ENCODE results near the gene ADD3. TPM values are rescaled to one million over a fixed set of nuclear protein-coding genes. Genes with fewer than 3 reads are reported as not detected.

The ADD3 gene
- total and polyA plus RNA-seq, 4 donors, result 15.4 to 55.9 (median 22.8) TPM

DNA sequence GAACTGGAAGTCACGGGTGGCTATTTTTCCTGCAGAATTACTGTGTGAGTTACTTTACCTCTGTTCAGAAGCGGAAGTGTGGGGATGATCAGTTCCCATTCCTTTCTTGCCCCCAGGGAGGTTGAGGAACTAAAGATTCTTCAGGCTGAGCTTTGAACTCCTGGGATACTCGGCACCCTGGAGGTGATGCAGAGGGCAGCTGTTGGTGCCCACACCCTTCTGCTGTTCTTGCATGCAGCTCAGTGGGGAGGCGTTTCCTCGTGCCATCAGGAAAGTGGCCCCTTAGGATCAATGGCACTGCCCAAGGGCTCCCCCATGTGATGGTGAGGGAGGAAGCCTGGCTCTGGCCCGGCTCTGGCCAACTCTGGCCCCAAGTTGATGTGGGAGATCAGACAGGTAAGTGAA, 155.0 kb downstream of the ADD3 start:
- WGBS, result 40% methylated on average over 6 of the region's 6 CpGs
- H3K36me3 ChIP-seq (ENCODE audit: control insufficient read depth in 4 of 4, insufficient read depth in 3 of 4, low read depth in 1 of 4, low read length in 3 of 4), result no peaks in the 10 kb centered on the region
- no peak for TF ChIP-seq HNF4G (IDR thresholded peaks at IDR 0.05)
- peak in 1 of 2 donors; percentile 15 for TF ChIP-seq RAD21 (IDR thresholded peaks at IDR 0.05)
- no peaks in the 10 kb centered on the region for H3K9me3 ChIP-seq (ENCODE audit: control insufficient read depth in 4 of 4, low read length in 3 of 4)
- no peak overlapping the region for H3K9ac ChIP-seq (ENCODE audit: low read depth in 1 of 2, low read length in 2 of 2)
- no peak for DNase-seq (ENCODE audit: low spot score)
- no peaks in the 10 kb centered on the region for H3K27me3 ChIP-seq (ENCODE audit: control insufficient read depth in 4 of 4, insufficient read depth in 4 of 4, low read length in 3 of 4)
- no peaks in the 10 kb centered on the region for H3K4me1 ChIP-seq (ENCODE audit: control insufficient read depth in 4 of 4, insufficient read depth in 4 of 4, low read length in 3 of 4)
- H3K27ac ChIP-seq (ENCODE audit: low read depth in 1 of 2, low read length in 2 of 2), result no peak overlapping the region
- no peak overlapping the region for H3K4me3 ChIP-seq (ENCODE audit: low read depth in 1 of 3, low read length in 3 of 3)

DNA sequence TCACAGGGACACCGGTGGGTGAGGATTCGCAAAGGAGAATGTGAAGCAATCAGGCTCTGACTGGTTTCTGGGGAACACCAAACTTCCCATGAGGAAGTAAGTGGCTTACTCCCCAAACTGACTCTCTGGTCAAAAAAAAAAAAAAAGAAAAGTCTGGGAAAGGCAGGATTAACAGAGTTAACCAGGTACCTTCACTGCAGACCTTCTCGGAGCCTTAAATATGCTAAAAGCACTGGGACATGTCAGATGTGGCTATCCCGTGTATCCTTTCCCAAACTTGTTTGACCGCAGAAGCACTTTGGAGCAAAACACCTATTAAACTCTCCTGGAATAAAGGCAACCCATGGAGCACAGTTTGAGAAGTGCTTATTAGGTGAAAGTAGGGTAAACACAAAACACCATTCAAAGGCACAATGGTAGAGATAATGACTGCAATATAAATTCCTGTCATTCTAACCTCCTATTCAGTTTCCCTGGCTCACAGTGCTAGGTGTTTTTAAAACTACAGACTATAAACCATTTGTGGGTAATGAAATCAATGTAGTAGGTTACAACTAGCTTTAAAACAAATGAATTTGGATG, 155.5 kb downstream of the ADD3 start:
- no peak for DNase-seq (ENCODE audit: low spot score)
- H3K4me3 ChIP-seq (ENCODE audit: low read depth in 1 of 3, low read length in 3 of 3), result no peak overlapping the region
- H3K9ac ChIP-seq (ENCODE audit: low read depth in 1 of 2, low read length in 2 of 2), result no peak overlapping the region
- TF ChIP-seq, protein P1, sequence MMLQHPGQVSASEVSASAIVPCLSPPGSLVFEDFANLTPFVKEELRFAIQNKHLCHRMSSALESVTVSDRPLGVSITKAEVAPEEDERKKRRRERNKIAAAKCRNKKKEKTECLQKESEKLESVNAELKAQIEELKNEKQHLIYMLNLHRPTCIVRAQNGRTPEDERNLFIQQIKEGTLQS (IDR thresholded peaks at IDR 0.05), result no peak
- TF ChIP-seq GABPA (IDR thresholded peaks at IDR 0.05 in 1 of 2, conservative IDR thresholded peaks at IDR 0.05 in 1 of 2) (no peak), TAF1 (conservative IDR thresholded peaks at IDR 0.05) (no peak), YY1 (IDR thresholded peaks at IDR 0.05) (no peak), JUND (IDR thresholded peaks at IDR 0.05) (no peak), FOXA2 (IDR thresholded peaks at IDR 0.05) (no peak), RXRA (IDR thresholded peaks at IDR 0.05) (no peak), HNF4A (conservative IDR thresholded peaks at IDR 0.05) (no peak)
- TF ChIP-seq, protein P2, sequence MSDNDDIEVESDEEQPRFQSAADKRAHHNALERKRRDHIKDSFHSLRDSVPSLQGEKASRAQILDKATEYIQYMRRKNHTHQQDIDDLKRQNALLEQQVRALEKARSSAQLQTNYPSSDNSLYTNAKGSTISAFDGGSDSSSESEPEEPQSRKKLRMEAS (IDR thresholded peaks at IDR 0.05), result no peak
- TF ChIP-seq, protein P3, sequence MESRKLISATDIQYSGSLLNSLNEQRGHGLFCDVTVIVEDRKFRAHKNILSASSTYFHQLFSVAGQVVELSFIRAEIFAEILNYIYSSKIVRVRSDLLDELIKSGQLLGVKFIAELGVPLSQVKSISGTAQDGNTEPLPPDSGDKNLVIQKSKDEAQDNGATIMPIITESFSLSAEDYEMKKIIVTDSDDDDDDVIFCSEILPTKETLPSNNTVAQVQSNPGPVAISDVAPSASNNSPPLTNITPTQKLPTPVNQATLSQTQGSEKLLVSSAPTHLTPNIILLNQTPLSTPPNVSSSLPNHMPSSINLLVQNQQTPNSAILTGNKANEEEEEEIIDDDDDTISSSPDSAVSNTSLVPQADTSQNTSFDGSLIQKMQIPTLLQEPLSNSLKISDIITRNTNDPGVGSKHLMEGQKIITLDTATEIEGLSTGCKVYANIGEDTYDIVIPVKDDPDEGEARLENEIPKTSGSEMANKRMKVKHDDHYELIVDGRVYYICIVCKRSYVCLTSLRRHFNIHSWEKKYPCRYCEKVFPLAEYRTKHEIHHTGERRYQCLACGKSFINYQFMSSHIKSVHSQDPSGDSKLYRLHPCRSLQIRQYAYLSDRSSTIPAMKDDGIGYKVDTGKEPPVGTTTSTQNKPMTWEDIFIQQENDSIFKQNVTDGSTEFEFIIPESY (IDR thresholded peaks at IDR 0.05), result no peak
- H3K4me1 ChIP-seq (ENCODE audit: control insufficient read depth in 4 of 4, insufficient read depth in 4 of 4, low read length in 3 of 4), result no peaks in the 10 kb centered on the region
- H3K27me3 ChIP-seq (ENCODE audit: control insufficient read depth in 4 of 4, insufficient read depth in 4 of 4, low read length in 3 of 4), result peaks cover 0 to 2% (median 0%) of the 10 kb centered on the region in 4 donors
- no peaks in the 10 kb centered on the region for H3K36me3 ChIP-seq (ENCODE audit: control insufficient read depth in 4 of 4, insufficient read depth in 3 of 4, low read depth in 1 of 4, low read length in 3 of 4)
- no peaks in the 10 kb centered on the region for H3K9me3 ChIP-seq (ENCODE audit: control insufficient read depth in 4 of 4, low read length in 3 of 4)
- H3K27ac ChIP-seq (ENCODE audit: low read depth in 1 of 2, low read length in 2 of 2), result no peak overlapping the region
- 70% methylated on average over 5 of the region's 5 CpGs for WGBS

DNA sequence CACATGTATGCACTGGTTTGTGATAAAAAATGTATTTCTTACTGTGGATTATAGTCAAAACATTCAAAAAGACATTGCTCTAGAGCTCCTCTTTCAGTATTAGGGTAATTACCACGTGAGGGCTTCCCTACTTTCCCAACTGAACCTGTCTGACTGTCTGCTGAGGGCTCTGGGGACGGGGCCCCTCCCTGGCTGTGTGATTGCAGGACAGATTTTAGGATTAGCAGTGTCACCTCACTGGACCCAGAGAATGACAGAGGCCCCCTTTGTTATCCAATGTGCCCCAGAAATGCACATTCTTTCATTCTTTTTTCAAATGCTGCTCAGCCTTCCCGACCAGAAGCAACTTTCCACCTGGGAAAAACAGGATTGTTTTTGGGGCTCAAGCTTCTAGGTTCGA, 156.1 kb downstream of the ADD3 start:
- Histone ChIP-seq H3K4me1 (ENCODE audit: control insufficient read depth in 4 of 4, insufficient read depth in 4 of 4, low read length in 3 of 4) (no peaks in the 10 kb centered on the region), H3K36me3 (ENCODE audit: control insufficient read depth in 4 of 4, insufficient read depth in 3 of 4, low read depth in 1 of 4, low read length in 3 of 4) (no peaks in the 10 kb centered on the region), H3K4me3 (ENCODE audit: low read depth in 1 of 3, low read length in 3 of 3) (no peak overlapping the region), H3K27ac (ENCODE audit: low read depth in 1 of 2, low read length in 2 of 2) (no peak overlapping the region), H3K9ac (ENCODE audit: low read depth in 1 of 2, low read length in 2 of 2) (no peak overlapping the region), H3K27me3 (ENCODE audit: control insufficient read depth in 4 of 4, insufficient read depth in 4 of 4, low read length in 3 of 4) (peaks cover 0 to 5% (median 0%) of the 10 kb centered on the region in 4 donors), H3K9me3 (ENCODE audit: control insufficient read depth in 4 of 4, low read length in 3 of 4) (no peaks in the 10 kb centered on the region)
- TF ChIP-seq, protein P3 (IDR thresholded peaks at IDR 0.05), result no peak
- TF ChIP-seq JUND (IDR thresholded peaks at IDR 0.05) (no peak), EGR1 (IDR thresholded peaks at IDR 0.05; ENCODE audit: low read depth in 2 of 2) (no peak), FOXA1 (IDR thresholded peaks at IDR 0.05) (no peak), GABPA (IDR thresholded peaks at IDR 0.05 in 1 of 2, conservative IDR thresholded peaks at IDR 0.05 in 1 of 2) (no peak), SP1 (IDR thresholded peaks at IDR 0.05) (no peak), FOXA2 (IDR thresholded peaks at IDR 0.05) (no peak)
- TF ChIP-seq, protein P2 (IDR thresholded peaks at IDR 0.05), result no peak
- TF ChIP-seq, protein P4, sequence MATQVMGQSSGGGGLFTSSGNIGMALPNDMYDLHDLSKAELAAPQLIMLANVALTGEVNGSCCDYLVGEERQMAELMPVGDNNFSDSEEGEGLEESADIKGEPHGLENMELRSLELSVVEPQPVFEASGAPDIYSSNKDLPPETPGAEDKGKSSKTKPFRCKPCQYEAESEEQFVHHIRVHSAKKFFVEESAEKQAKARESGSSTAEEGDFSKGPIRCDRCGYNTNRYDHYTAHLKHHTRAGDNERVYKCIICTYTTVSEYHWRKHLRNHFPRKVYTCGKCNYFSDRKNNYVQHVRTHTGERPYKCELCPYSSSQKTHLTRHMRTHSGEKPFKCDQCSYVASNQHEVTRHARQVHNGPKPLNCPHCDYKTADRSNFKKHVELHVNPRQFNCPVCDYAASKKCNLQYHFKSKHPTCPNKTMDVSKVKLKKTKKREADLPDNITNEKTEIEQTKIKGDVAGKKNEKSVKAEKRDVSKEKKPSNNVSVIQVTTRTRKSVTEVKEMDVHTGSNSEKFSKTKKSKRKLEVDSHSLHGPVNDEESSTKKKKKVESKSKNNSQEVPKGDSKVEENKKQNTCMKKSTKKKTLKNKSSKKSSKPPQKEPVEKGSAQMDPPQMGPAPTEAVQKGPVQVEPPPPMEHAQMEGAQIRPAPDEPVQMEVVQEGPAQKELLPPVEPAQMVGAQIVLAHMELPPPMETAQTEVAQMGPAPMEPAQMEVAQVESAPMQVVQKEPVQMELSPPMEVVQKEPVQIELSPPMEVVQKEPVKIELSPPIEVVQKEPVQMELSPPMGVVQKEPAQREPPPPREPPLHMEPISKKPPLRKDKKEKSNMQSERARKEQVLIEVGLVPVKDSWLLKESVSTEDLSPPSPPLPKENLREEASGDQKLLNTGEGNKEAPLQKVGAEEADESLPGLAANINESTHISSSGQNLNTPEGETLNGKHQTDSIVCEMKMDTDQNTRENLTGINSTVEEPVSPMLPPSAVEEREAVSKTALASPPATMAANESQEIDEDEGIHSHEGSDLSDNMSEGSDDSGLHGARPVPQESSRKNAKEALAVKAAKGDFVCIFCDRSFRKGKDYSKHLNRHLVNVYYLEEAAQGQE (IDR thresholded peaks at IDR 0.05), result no peak
- TF ChIP-seq, protein P1 (IDR thresholded peaks at IDR 0.05), result no peak
- 67% methylated on average over 4 of the region's 4 CpGs for WGBS
- no peak for DNase-seq (ENCODE audit: low spot score)
